Activated CD4-positive, alpha-beta memory T cell treated with anti-CD3 and anti-CD28 coated beads for 36 hours (primary cell): ENCODE data around the gene GTF2H2C_2.
"Not testable (repeated sequence)": the region's sequence is repeated elsewhere in the genome, so short reads cannot be mapped to it uniquely, and the experiment has no call there.

Experiments used
- CTCF ChIA-PET: fragments of 350-600 bp; sonication (Branson Sonifier 250); formaldehyde crosslinking; loops from one replicate; lab custom pipeline; 2021; ENCODE audit warnings: antibody characterized with exemption, inconsistent platforms; lab: Charles Lee
- POLR2A ChIA-PET: fragments of 350-600 bp; sonication (Branson Sonifier 250); formaldehyde crosslinking; loops from one replicate; lab custom pipeline; 2021; ENCODE audit warnings: antibody characterized with exemption; lab: Charles Lee
- DNase-seq: peaks from one replicate; pipeline ENCODE4 v3.0.0-alpha.2; 2020
- H3K27ac Mint-ChIP-seq: one replicate; pipeline ENCODE4 v1.8.0; 2021; ENCODE audit warnings: mixed read lengths
- H3K27me3 Mint-ChIP-seq: one replicate; pipeline ENCODE4 v1.8.0; 2021; ENCODE audit warnings: mixed read lengths
- H3K36me3 Mint-ChIP-seq: one replicate; pipeline ENCODE4 v1.8.0; 2021; ENCODE audit warnings: mixed read lengths
- H3K4me1 Mint-ChIP-seq: one replicate; pipeline ENCODE4 v1.8.0; 2021; ENCODE audit warnings: low read depth, mixed read lengths
- H3K4me3 Mint-ChIP-seq: one replicate; pipeline ENCODE4 v1.8.0; 2021; ENCODE audit warnings: mild to moderate bottlenecking, mixed read lengths
- H3K9me3 Mint-ChIP-seq: one replicate; pipeline ENCODE4 v1.8.0; 2021; ENCODE audit warnings: mixed read lengths
- intact Hi-C: fragments of 100-400 bp; cut with micrococcal nuclease; formaldehyde crosslinking; loops from one replicate; pipeline ENCODE4 v1.15.1; 2023

Gene GTF2H2C_2

DNA sequence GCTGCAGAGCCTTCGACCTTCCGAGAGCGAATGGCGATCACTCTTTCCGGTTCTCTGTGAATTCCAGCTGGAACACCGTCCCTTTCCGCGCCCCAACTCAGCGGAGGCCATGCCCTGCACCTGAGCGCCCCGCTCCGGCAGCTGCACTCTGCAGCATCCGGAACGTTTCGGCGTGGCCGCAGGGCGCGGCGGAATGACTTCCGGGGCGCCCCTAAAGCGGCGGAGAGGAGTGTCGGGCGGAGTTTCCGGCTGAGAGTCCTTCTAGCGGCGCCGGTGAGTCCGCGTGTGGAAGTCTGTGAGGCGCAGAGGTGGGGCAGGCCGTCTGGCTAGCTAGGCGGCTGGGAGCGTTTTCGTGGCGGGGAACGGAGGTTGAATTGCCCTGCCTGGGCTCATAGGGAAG lies at the start of gene GTF2H2C_2:
GTF2H2C_2 (plus strand) TSS at position 252 of the 400 bp plus-strand sequence.
- H3K4me1 Mint-ChIP-seq, POLR2A ChIA-PET, CTCF ChIA-PET, H3K9me3 Mint-ChIP-seq, H3K36me3 Mint-ChIP-seq, H3K27ac Mint-ChIP-seq, H3K4me3 Mint-ChIP-seq, intact Hi-C loops, H3K27me3 Mint-ChIP-seq, DNase-seq: not testable (repeated sequence)

- peak; percentile 52 for DNase-seq
- peak overlapping the region; percentile 67 for H3K4me3 Mint-ChIP-seq
- H3K9me3 Mint-ChIP-seq, POLR2A ChIA-PET, H3K4me1 Mint-ChIP-seq, H3K36me3 Mint-ChIP-seq, CTCF ChIA-PET, intact Hi-C loops, H3K27me3 Mint-ChIP-seq, H3K27ac Mint-ChIP-seq: not testable (repeated sequence)
These were observed 14.0 kb upstream of the GTF2H2C_2 start for GRCh38 chr5:70400984-70401686.

DNA sequence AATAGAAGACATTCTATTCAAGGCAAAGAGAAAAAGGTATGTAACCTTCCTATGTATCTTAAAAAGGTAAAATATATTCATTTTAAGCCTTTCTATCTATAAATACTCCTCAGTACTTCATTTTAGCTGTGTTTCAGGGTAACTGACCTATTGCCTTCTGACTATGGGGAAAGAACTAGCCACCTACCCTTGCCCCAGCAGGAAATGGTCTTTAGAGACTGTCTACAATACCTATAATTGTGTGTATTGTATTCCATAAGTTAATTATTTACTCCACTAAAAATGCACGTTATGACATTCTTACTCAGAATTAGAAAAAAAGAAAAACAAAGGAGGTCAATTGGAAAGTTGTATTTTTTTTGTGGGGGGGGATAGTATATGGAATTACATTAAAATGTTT lies 6.2 kb downstream of the GTF2H2C_2 start:
- H3K27me3 Mint-ChIP-seq, H3K27ac Mint-ChIP-seq, H3K9me3 Mint-ChIP-seq, POLR2A ChIA-PET, H3K36me3 Mint-ChIP-seq, H3K4me1 Mint-ChIP-seq, DNase-seq, CTCF ChIA-PET, H3K4me3 Mint-ChIP-seq, intact Hi-C loops: not testable (repeated sequence)

DNA sequence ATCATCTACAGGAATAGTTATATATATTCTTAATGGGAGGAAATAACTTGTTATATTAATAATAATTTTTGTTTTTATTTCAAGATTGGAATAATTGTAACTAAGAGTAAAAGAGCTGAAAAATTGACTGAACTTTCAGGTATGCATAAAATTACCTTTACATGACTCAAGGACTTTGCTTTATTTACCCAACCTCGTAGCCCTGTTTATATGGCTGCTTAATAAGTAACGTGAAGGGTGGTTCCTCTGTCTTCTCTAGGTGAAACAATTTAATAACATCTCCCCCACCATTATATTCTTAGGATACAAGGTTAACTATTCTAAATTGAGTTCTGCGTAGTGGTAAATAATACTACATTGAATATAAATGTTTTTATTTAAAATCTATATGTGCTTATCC lies 8.0 kb downstream of the GTF2H2C_2 start:
- intact Hi-C loops, H3K27ac Mint-ChIP-seq, H3K9me3 Mint-ChIP-seq, DNase-seq, H3K27me3 Mint-ChIP-seq, H3K4me1 Mint-ChIP-seq, POLR2A ChIA-PET, H3K36me3 Mint-ChIP-seq, H3K4me3 Mint-ChIP-seq, CTCF ChIA-PET: not testable (repeated sequence)

GRCh38 chr5:70438518-70438917 lies 23.4 kb downstream of the GTF2H2C_2 start:
- intact Hi-C loops, H3K27ac Mint-ChIP-seq, POLR2A ChIA-PET, H3K36me3 Mint-ChIP-seq, CTCF ChIA-PET, H3K4me1 Mint-ChIP-seq, H3K4me3 Mint-ChIP-seq, H3K9me3 Mint-ChIP-seq, DNase-seq, H3K27me3 Mint-ChIP-seq: not testable (repeated sequence)

GRCh38 chr5:70449565-70449964 lies 34.4 kb downstream of the GTF2H2C_2 start:
- H3K9me3 Mint-ChIP-seq, H3K27me3 Mint-ChIP-seq, POLR2A ChIA-PET, H3K4me1 Mint-ChIP-seq, H3K4me3 Mint-ChIP-seq, H3K27ac Mint-ChIP-seq, H3K36me3 Mint-ChIP-seq, DNase-seq, intact Hi-C loops, CTCF ChIA-PET: not testable (repeated sequence)

DNA sequence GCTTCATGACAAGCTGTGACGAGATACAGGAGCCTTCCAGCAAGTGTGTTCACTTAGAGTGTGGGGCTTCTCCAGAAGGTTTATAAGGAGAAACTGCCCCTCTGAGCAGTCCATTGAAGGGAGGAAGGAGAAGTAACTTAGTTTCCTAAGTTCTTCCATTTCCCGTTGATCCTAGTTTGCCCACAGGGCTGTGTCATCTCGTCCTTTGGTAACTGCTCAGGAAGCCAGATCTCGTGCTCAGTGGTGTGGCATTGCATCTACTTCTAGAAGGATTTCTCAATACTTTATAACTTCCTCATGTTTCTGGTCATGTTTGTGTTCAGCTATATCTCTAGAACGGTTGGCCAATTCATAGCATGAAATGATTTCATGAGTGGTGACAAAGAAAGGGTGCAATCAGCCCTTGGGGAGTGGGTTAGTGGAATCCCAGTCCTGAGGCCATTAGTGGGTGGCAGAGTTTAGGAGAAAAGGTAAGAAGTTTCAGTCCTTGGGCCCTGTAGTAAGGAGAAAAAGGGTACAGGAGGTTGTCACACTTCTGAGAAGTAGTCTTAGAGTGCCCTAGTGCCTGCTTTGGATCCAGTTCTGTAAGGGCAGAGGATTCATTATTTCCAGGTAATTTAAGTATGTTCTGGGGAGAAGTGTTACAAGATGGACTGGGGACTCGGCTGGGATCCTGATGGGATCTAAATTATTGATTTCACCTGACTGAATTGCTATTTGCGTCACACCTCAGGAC lies 36.2 kb downstream of the GTF2H2C_2 start:
- H3K4me3 Mint-ChIP-seq, intact Hi-C loops, CTCF ChIA-PET, H3K9me3 Mint-ChIP-seq, H3K27me3 Mint-ChIP-seq, DNase-seq, POLR2A ChIA-PET, H3K4me1 Mint-ChIP-seq, H3K27ac Mint-ChIP-seq, H3K36me3 Mint-ChIP-seq: not testable (repeated sequence)

GRCh38 chr5:70457093-70457492 lies 41.9 kb downstream of the GTF2H2C_2 start:
- H3K4me1 Mint-ChIP-seq, POLR2A ChIA-PET, H3K36me3 Mint-ChIP-seq, H3K27ac Mint-ChIP-seq, intact Hi-C loops, H3K9me3 Mint-ChIP-seq, CTCF ChIA-PET, DNase-seq, H3K27me3 Mint-ChIP-seq, H3K4me3 Mint-ChIP-seq: not testable (repeated sequence)

DNA sequence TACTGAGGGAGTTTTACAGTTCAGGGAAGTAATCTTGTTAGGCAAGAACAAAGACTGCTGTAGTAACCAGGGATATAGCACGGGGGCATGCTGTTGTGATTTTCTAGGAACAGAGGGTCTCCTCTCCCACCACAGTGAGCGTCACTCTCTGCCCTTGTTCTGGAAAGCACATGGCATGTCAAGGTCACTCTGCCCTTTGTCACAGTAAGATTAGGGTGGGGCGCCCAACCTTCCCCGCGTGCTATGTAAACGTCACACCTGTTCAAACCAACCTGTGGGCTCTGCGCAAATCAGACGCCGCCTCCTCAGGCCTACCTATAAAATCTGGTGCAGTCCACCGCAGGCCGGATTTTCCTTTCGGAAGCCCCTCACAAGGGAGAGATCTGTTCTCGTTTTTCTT lies 44.0 kb downstream of the GTF2H2C_2 start:
- H3K9me3 Mint-ChIP-seq, H3K27ac Mint-ChIP-seq, intact Hi-C loops, H3K4me1 Mint-ChIP-seq, CTCF ChIA-PET, DNase-seq, POLR2A ChIA-PET, H3K4me3 Mint-ChIP-seq, H3K36me3 Mint-ChIP-seq, H3K27me3 Mint-ChIP-seq: not testable (repeated sequence)

DNA sequence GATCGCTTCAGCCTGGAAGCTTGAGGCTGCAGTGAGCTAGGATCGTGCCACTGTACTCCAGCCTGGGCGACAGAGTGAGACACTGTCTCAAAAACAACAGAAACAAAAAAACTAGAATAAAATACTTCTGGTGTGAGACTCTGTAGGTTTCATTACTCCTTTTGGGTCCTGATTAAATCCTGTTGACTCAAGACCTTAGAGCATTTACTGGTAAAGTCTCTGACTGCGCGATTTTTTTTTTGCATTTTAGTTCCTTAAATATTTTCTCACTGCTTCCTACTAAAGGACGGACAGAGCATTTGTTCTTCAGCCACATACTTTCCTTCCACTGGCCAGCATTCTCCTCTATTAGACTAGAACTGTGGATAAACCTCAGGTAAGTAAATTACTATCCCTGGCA lies 46.8 kb downstream of the GTF2H2C_2 start:
- not testable (repeated sequence) for DNase-seq

DNA sequence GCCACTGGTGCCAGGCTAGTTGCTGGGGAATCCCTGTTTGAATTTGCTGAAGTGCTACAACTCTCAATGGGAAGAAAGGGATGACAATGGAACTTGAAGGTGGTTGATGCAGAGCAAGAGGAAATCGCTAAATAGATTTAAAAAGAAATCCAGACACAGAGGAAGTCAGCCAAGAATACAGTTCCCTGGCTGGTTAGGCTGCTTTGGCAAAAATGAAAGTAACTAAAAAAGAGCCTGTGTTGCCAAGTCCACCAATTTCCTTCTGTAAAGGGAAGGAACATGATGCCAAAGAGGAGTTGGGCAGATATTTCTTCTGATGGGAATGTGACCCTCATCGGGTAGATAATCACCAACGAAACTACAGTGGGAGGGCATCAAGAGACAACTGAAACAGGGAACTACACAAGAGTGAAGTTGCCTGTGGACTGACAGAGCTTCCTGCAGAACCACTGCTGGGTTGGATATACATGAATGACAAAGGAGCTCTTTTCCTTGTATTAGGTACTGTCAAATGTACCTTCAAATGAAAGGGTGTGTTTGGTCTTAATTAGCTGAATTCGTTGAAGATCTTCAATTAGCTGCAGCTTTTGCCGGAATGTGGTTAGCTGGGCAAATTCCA lies 49.0 kb downstream of the GTF2H2C_2 start:
- DNase-seq, H3K4me1 Mint-ChIP-seq, H3K27me3 Mint-ChIP-seq, CTCF ChIA-PET, intact Hi-C loops, H3K9me3 Mint-ChIP-seq, H3K27ac Mint-ChIP-seq, POLR2A ChIA-PET, H3K36me3 Mint-ChIP-seq, H3K4me3 Mint-ChIP-seq: not testable (repeated sequence)

More for the DNA sequence above, 46.8 kb downstream of the GTF2H2C_2 start:
- H3K4me3 Mint-ChIP-seq, H3K36me3 Mint-ChIP-seq, POLR2A ChIA-PET, intact Hi-C loops, H3K4me1 Mint-ChIP-seq, CTCF ChIA-PET, H3K27me3 Mint-ChIP-seq, H3K9me3 Mint-ChIP-seq, H3K27ac Mint-ChIP-seq: not testable (repeated sequence)

DNA sequence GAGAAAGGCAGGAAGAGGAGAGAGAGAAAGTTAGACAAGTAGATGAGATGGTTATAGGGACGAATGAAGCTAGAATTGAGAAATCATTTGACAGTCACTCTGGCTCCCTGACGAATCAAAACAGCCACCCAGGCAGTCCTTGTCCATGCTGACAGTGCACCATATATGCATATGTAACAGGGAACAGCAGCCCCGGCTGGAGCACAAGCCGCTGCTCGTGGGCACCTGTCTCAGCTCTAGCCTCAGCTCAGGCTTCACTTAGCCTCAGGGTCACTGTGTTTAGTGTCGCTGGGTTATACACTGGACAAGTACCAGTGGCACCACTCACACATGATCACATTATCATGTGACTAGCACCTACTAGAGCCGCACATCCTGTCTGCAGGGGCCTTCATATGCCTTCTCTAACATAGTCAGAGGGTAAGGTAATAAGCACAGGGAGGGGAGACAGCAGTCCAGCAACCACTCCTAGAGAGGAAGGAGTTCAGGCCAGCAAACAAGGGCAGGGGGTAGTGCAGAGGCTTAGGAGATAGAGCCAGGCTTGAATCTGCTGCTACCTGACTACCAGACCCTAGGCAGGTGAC lies 54.9 kb downstream of the GTF2H2C_2 start:
- intact Hi-C loops, DNase-seq, H3K27ac Mint-ChIP-seq, H3K4me1 Mint-ChIP-seq, H3K4me3 Mint-ChIP-seq, POLR2A ChIA-PET, H3K9me3 Mint-ChIP-seq, H3K27me3 Mint-ChIP-seq, CTCF ChIA-PET, H3K36me3 Mint-ChIP-seq: not testable (repeated sequence)
